HG02884 (cell line): Measurements from ENCODE around the gene EDN1.

Experiments used
- ATAC-seq: cut with Tn5 transposase; IDR thresholded peaks from one replicate; pipeline ENCODE4 v1.9.1; 2021; ENCODE audit warnings: mild to moderate bottlenecking, moderate library complexity; ENCODE audit not compliant: unreplicated experiment

EDN1 gene

DNA sequence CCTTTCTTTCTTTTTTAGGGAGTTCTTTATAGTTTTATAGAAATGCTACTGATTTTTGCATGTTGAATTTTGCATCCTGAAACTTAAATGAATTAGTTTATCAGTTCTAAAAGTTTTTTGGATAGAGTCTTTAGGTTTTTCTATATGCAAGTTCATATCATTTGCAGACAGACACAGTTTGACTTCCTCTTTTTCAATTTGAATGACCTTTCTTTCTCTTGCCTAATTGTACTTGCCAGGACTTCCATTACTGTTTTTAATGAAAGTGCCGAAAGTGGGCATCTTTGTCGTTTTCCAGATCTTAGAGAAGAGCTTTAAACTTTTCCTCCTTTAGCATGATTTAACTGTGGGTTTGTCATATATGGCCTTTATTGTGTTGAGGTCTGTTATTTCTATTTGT is 21.1 kb upstream of the EDN1 start:
- ATAC-seq = no peak

DNA sequence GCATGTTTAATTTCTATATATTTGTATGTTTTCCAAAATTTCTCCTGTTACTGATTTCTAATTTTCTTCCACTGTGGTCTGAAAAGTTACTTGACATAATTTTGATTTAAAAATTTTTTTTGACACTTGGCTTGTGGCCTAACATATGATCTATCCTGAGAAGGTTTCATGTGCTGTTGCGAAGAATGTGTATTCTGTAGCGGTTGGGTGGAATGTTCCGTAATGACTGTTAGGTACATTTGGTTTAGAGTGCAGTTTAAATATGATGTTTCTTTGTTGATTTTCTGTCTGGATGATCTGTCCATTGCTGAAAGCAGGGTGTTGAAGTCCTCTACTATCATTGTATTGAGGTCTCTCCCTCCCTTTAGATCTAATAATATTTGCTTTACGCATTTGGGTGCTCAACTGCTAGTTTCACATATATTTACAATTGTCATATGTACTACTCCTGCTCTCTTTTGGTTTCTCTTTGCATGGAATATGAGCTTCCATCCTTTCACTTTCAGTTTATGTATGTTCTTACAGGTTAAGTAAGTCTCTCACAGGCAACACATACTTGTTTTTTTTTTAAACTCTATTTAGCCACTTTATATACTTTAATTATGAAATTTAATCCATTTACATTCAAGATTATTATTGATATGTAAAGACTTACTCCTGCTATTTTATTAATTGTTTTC is 19.5 kb upstream of the EDN1 start:
- ATAC-seq = no peak

- ATAC-seq = no peak
Measured at GRCh38 chr6:12271594-12271993, 18.6 kb upstream of the EDN1 start.

GRCh38 chr6:12271997-12272396 is 18.2 kb upstream of the EDN1 start:
- ATAC-seq = no peak

DNA sequence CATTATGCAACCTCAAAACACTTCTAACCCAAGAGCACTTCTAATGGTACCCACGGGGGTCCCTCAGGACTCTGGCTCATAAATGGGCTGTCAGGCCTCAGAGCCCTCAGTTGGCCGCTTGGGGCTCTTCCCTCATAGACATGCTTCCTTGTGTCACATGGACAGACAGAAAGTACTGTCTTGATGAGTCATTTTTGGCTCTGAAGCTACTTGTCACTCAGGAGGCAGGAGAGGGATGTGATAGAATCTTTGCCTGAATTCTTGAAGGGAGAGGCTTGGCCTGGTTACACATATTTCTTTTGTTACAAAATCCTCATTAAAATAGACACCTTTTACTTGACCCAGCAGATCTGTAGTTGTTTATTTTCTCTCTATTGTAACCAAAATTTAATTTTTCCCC is 15.1 kb upstream of the EDN1 start:
- no peak for ATAC-seq

- ATAC-seq = no peak
Measured at GRCh38 chr6:12276930-12277315, 13.2 kb upstream of the EDN1 start.

GRCh38 chr6:12277386-12277785 is 12.8 kb upstream of the EDN1 start:
- no peak for ATAC-seq

DNA sequence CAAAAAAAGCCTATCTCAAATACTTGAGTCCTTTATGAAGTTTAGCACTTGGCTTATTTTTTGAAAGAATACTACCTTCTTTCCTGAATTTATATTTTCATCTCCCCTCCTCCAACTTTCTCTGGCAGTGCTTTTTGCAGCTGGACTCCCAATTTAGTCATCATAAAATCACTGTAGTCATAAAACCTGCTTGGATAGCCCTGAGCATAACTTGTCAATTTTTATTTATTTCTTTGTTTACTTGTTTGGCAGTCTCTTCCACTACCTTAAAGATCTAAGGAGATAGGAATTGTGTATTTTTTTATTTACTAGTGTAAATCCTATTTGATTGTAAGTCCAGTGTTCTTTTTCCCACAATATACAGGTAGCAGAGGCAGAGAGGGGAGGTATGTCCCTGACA is 11.2 kb upstream of the EDN1 start:
- ATAC-seq = no peak

DNA sequence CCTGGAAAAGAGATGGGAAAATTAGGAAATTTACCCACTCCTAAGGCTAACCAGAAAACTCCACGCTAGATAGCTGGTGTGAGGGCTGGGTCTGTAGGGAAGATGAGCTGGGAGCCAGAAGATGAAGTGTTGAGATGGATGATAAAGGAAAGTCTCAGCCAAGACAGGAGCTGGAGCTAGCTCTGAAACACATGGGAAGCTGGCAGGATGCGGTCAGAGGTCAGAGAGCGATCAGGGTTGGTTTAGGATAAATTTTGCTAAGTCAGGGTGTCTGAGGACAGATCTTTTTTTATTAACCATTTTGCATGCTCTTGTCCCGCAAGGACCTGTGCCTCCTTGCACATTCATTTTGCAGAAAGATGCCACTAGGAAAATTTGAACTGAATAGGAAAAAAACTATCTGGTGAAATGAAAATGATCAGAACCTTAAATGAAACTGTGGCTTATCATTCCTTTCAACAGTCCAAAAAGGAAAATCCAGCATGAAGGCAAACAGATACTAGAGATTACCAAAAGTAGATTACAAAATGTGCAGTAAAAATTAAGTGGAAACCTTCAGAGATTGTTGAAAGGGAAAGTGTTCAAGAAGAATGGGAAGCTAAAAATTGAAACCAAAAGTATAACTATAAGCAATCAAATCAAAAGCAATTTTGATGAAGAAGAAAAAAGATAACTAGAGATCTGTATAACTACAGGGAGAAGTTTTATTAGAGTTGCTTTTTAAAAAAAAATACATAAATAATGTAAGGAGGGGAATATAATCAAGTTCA is 10.7 kb upstream of the EDN1 start:
- no peak for ATAC-seq

- ATAC-seq = no peak
Measured at GRCh38 chr6:12280458-12280857, 9.7 kb upstream of the EDN1 start.

GRCh38 chr6:12280902-12281301 is 9.3 kb upstream of the EDN1 start:
- ATAC-seq = no peak

- ATAC-seq = no peak
Measured at GRCh38 chr6:12283904-12284303, 6.3 kb upstream of the EDN1 start.

DNA sequence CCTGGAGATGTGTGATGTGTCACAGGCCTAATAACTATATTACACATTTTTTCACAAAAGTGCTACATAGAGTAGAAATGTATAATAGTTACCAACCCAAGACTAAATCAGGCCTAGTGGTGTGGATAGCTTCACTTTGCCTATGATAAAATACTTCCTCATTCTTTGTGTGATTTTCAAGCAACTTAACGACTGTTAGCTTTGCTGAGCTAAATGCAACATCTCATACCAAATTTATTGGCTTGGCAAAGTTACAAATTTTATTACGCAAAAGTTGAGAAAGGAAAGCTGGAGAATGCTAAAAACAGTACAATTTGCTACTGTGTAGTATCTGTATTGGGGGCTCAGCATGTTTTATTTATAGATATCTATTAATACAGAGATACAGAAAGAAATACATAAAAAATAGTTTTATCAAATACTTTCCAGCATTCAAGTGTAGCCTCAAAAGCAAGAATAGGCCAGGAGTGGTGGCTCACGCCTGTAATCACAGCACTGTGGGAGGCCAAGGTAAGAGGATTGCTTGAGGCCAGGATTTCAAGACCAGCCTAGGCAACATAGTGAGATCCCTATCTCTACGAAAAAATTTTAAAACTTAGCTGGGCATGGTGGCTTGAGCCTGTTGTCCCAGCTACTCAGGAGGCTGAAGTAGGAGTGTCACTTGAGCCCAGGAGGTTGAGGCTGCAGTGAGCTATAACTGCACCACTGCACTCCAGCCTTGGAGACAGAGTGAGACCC is 3.6 kb upstream of the EDN1 start:
- no peak for ATAC-seq

- ATAC-seq = no peak
Measured at GRCh38 chr6:12288211-12288618, 1.9 kb upstream of the EDN1 start.

DNA sequence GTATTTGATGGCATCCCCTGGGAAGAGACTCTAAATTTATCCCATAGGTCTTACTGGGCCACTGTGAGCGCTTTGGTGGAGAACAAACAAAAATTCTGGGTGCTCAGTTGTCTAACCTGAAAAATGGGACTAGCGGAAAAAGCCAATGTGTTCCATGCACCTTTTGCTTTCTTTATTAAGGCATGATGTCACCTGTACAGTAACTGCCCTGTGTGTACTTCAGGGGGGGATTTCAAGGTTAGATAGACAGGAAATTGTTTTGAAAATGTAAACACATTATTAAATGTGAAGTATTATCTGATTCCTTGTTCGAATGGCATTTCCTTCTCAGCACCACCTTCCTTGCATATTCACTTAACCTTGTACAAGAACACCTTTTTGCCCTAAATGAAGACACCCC is 1.2 kb upstream of the EDN1 start:
- ATAC-seq = no peak

DNA sequence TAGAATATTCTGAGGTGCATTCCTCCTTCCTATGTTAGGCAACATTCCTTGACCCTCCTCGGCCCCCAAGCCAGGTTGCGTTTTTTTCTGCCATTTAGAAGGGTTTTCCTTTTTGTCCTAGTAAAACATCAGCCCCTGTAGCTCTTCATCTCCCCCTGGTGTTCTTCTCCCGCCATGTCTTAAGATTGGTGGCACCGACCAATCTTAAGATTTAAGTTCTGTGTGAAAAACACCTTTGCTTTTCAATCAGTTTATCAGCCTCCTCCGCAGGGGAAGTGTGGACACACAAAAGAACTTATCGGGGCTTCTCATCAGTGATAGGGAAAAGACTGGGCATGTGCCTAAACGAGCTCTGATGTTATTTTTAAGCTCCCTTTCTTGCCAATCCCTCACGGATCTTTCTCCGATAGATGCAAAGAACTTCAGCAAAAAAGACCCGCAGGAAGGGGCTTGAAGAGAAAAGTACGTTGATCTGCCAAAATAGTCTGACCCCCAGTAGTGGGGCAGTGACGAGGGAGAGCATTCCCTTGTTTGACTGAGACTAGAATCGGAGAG is 719 bp upstream of the EDN1 start:
- peak; percentile 4 for ATAC-seq

- ATAC-seq = no peak
Measured at GRCh38 chr6:12291071-12291838, 1.1 kb downstream of the EDN1 start.

- no peak for ATAC-seq
Measured at GRCh38 chr6:12291839-12292604, 1.9 kb downstream of the EDN1 start.

DNA sequence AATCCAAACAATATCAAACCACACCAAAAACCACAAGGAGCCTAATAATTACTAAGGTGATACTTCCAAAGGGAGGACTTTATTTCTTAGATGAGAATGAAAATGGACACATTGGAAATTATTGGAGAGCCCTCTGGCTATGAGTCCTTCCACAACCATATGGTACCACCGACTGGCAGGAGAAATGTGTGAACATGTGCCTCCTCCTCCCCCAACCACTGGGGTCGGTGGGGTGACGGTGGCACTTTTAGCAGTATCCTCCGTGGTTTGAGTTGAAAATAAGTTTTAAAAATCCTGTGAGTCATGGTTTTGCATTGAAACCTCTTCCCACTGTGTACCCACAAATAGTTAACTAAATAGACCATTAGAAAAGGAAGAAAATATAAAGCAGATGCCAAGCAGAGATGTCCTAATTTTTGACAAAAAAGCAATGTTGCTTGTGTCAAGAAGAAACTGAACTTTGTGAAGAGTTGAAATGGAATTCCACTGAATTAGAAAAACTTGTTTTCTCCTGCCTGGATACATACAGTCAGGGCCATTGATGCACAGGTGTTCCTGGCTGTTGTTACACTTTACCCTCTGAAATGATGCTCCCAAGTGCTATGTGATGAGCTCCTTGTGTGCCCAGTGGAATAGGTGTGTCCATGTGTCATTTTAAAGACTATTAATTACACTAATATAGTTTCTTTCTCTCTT is 3.2 kb downstream of the EDN1 start:
- ATAC-seq = no peak
